ENCODE results near the gene PTGER2. TPM values are rescaled to one million over a fixed set of nuclear protein-coding genes. Genes with fewer than 3 reads are reported as not detected.

Gene PTGER2
- total RNA-seq, 2 donors from 2014 or later = not detected

DNA sequence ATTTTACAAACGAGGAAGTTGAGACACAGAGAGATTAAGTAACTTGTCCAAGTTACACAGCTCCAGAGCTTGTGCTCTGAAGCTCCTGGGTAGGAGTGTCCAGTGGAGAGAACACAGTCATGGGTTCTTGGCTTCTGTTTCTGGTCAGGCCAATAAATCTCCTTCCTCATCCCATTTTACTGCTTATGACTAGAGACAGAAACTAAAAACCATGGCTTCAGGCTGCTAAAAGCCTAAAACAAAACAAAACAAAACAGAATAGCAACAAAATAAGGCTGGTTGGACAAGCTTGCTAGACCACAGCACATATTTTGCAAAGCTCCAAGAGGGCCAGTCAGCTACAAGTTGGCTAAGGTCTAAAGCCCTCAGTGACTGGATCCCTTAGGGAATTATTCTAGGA lies 49.8 kb downstream of the PTGER2 start:
- H3K4me3 ChIP-seq (ENCODE audit: low read length) = no peak overlapping the region
- H3K27ac ChIP-seq (ENCODE audit: low read depth, low read length) = no peak overlapping the region
- no peaks in the 10 kb centered on the region for H3K9me3 ChIP-seq (ENCODE audit: control insufficient read depth, low read length)
- Mint-ChIP-seq H3K27me3 (ENCODE audit: insufficient read depth) (no peaks in the 10 kb centered on the region), H3K4me1 (peaks cover 2% of the 10 kb centered on the region), H3K4me3 (no peak overlapping the region), H3K9me3 (no peaks in the 10 kb centered on the region), H3K27ac (no peak overlapping the region), H3K36me3 (ENCODE audit: low read depth) (no peaks in the 10 kb centered on the region)
- H3K4me1 ChIP-seq (ENCODE audit: control insufficient read depth, insufficient read depth, low read length) = no peaks in the 10 kb centered on the region
- H3K27me3 ChIP-seq (ENCODE audit: control insufficient read depth, insufficient read depth, low read length, poor library complexity, severe bottlenecking) = peaks cover 5% of the 10 kb centered on the region
- TF ChIP-seq, protein P1, sequence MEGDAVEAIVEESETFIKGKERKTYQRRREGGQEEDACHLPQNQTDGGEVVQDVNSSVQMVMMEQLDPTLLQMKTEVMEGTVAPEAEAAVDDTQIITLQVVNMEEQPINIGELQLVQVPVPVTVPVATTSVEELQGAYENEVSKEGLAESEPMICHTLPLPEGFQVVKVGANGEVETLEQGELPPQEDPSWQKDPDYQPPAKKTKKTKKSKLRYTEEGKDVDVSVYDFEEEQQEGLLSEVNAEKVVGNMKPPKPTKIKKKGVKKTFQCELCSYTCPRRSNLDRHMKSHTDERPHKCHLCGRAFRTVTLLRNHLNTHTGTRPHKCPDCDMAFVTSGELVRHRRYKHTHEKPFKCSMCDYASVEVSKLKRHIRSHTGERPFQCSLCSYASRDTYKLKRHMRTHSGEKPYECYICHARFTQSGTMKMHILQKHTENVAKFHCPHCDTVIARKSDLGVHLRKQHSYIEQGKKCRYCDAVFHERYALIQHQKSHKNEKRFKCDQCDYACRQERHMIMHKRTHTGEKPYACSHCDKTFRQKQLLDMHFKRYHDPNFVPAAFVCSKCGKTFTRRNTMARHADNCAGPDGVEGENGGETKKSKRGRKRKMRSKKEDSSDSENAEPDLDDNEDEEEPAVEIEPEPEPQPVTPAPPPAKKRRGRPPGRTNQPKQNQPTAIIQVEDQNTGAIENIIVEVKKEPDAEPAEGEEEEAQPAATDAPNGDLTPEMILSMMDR (conservative IDR thresholded peaks at IDR 0.05) = no peak
- WGBS, 2 experiments (ENCODE audit: insufficient coverage in 1 of 2, insufficient read length in 1 of 2) = 67 to 88% methylated on average over 1 of the region's 1 CpG
- no peaks in the 10 kb centered on the region for H3K36me3 ChIP-seq (ENCODE audit: control insufficient read depth, insufficient read depth, low read length)
- DNase-seq = no peak
- no peak overlapping the region for H3K9ac ChIP-seq (ENCODE audit: extremely low read depth, low read length, poor library complexity, severe bottlenecking)

DNA sequence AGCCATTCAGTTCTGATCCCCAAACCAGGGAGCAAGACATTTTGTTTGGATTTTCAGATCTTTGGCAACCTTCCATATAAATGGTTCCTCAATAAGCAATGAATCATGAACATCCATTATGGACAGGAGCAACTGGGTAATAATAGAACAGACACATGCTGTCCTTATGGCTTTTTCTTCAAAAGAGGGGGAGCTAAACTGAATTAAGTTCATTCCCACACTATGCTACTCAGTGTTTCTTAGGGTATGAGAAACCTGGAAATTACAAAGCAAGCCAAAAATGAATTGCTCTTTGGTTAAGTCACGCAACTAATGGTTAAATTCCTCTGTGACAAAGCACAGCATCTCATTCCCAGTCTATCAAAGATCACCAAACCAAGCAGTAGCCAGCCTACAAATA lies 51.0 kb downstream of the PTGER2 start:
- Histone ChIP-seq H3K4me1 (ENCODE audit: control insufficient read depth, insufficient read depth, low read length) (no peaks in the 10 kb centered on the region), H3K4me3 (ENCODE audit: low read length) (no peak overlapping the region), H3K36me3 (ENCODE audit: control insufficient read depth, insufficient read depth, low read length) (no peaks in the 10 kb centered on the region), H3K27ac (ENCODE audit: low read depth, low read length) (no peak overlapping the region), H3K27me3 (ENCODE audit: control insufficient read depth, insufficient read depth, low read length, poor library complexity, severe bottlenecking) (peaks cover 5% of the 10 kb centered on the region), H3K9me3 (ENCODE audit: control insufficient read depth, low read length) (no peaks in the 10 kb centered on the region), H3K9ac (ENCODE audit: extremely low read depth, low read length, poor library complexity, severe bottlenecking) (no peak overlapping the region)
- Mint-ChIP-seq H3K27ac (no peak overlapping the region), H3K27me3 (ENCODE audit: insufficient read depth) (no peaks in the 10 kb centered on the region), H3K9me3 (no peaks in the 10 kb centered on the region), H3K4me3 (no peak overlapping the region), H3K4me1 (peaks cover 2% of the 10 kb centered on the region), H3K36me3 (ENCODE audit: low read depth) (no peaks in the 10 kb centered on the region)
- DNase-seq = no peak
- WGBS, 2 experiments (ENCODE audit: insufficient coverage in 1 of 2, insufficient read length in 1 of 2) = 96% methylated on average over 1 of the region's 1 CpG; no CpG with 5 or more reads in 1 of the 2 experiments
- TF ChIP-seq, protein P1 (conservative IDR thresholded peaks at IDR 0.05) = no peak

DNA sequence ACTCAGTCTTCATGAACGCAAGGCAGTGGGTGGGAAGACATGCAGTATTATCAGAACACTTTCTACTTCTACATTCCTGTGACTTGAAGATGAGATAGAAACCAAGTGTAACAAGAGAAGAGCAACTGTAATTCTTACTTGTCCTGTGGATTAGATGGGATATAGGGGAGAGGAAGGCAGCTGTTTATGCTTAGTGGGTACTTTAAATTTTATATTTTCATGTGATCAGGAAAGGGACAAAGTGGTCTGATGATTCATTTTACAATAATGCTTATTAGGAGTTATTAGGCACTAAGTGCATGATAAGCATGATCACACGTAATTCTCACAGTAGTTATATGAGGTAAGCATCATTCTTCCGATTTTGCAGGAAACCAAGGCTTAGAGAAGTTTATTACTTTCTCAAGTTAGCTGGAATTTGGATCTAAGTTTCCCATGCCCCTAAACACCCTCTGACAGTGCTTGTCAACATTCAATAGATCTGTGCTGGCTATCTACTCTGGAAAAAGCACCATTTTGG lies 52.7 kb downstream of the PTGER2 start:
- H3K9ac ChIP-seq (ENCODE audit: extremely low read depth, low read length, poor library complexity, severe bottlenecking) = no peak overlapping the region
- Mint-ChIP-seq H3K36me3 (ENCODE audit: low read depth) (no peaks in the 10 kb centered on the region), H3K9me3 (no peaks in the 10 kb centered on the region), H3K4me3 (no peak overlapping the region), H3K27ac (no peak overlapping the region), H3K27me3 (ENCODE audit: insufficient read depth) (no peaks in the 10 kb centered on the region), H3K4me1 (no peaks in the 10 kb centered on the region)
- 50 to 57% methylated on average over 2 to 3 of the region's 3 CpGs for WGBS, 2 experiments (ENCODE audit: insufficient coverage in 1 of 2, insufficient read length in 1 of 2)
- H3K4me1 ChIP-seq (ENCODE audit: control insufficient read depth, insufficient read depth, low read length) = no peaks in the 10 kb centered on the region
- H3K27ac ChIP-seq (ENCODE audit: low read depth, low read length) = no peak overlapping the region
- H3K9me3 ChIP-seq (ENCODE audit: control insufficient read depth, low read length) = no peaks in the 10 kb centered on the region
- TF ChIP-seq, protein P1 (conservative IDR thresholded peaks at IDR 0.05) = no peak
- H3K27me3 ChIP-seq (ENCODE audit: control insufficient read depth, insufficient read depth, low read length, poor library complexity, severe bottlenecking) = peaks cover 5% of the 10 kb centered on the region
- no peak for DNase-seq
- no peak overlapping the region for H3K4me3 ChIP-seq (ENCODE audit: low read length)
- no peaks in the 10 kb centered on the region for H3K36me3 ChIP-seq (ENCODE audit: control insufficient read depth, insufficient read depth, low read length)
